SK-N-SH (cell line): Measurements from ENCODE around the gene CNTNAP2.

ENCODE experiments used
- CTCF ChIP-seq: fragments of 200-600 bp; sonication (generic); IDR thresholded peaks from 2 replicates; pipeline ENCODE4 v1.6.1; 2017; ENCODE audit warnings: antibody characterized with exemption, mild to moderate bottlenecking, moderate library complexity
- JUND ChIP-seq: IDR thresholded peaks from 2 replicates; pipeline ENCODE4 v1.4.0; 2012
- POLR2AphosphoS5 ChIP-seq: IDR thresholded peaks from 2 replicates; pipeline ENCODE4 v1.6.1; 2012; ENCODE audit warnings: low read depth, low read length
- RAD21 ChIP-seq: IDR thresholded peaks from 2 replicates; pipeline ENCODE4 v1.6.1; 2012; ENCODE audit warnings: mild to moderate bottlenecking, low read length

- no peak for TF ChIP-seq RAD21
- TF ChIP-seq CTCF: no peak
- TF ChIP-seq POLR2AphosphoS5: no peak
- TF ChIP-seq JUND: no peak
These were observed 1977.0 kb downstream of the CNTNAP2 start for GRCh38 chr7:148093375-148094166.
